Measurements from ENCODE around the gene TMEM258.

The TMEM258 gene

DNA sequence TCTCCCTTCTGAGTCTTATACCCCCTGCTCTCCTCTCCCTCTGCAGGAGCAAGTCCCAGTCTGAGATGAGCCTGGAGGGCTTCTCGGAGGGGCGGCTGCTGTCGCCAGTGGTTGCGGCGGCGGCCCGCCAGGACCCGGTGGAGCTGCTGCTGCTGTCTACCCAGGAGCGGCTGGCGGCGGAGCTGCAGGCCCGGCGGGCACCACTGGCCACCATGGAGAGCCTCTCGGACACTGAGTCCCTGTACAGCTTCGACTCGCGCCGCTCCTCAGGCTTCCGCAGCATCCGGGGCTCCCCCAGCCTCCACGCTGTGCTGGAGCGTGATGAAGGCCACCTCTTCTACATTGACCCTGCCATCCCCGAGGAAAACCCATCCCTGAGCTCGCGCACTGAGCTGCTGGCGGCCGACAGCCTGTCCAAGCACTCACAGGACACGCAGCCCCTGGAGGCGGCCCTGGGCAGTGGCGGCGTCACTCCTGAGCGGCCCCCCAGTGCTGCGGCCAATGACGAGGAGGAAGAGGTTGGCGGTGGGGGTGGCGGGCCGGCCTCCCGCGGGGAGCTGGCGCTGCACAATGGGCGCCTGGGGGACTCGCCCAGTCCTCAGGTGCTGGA lies 48.8 kb downstream of the TMEM258 start:
- Histone ChIP-seq H2AFZ (ENCODE audit: low read depth, low read length) (no peak overlapping the region), H2BK15ac (ENCODE audit: low read depth, poor library complexity, severe bottlenecking) (no peak overlapping the region)

GRCh38 chr11:61742391-61742790 lies 50.0 kb downstream of the TMEM258 start:
- no peak overlapping the region for H3K23ac ChIP-seq (ENCODE audit: low read length in 2 of 2)
- H3K27me3 ChIP-seq (ENCODE audit: control insufficient read depth in 1 of 2, insufficient read depth in 1 of 2, low read length in 2 of 2): no peaks in the 10 kb centered on the region
- H3K9me3 ChIP-seq (ENCODE audit: control insufficient read depth, low read length): no peaks in the 10 kb centered on the region
- no peak overlapping the region for H2AFZ ChIP-seq (ENCODE audit: low read depth, low read length)
- H3K4me1 ChIP-seq (ENCODE audit: control insufficient read depth, insufficient read depth, low read depth, low read length): peaks cover 25% of the 10 kb centered on the region
- H3K4me2 ChIP-seq (ENCODE audit: low read length, poor library complexity, severe bottlenecking): no peak overlapping the region
- H2BK15ac ChIP-seq (ENCODE audit: low read depth, poor library complexity, severe bottlenecking): no peak overlapping the region
- H3K79me1 ChIP-seq (replicated peaks; ENCODE audit: low read length, poor library complexity, severe bottlenecking): no peaks in the 10 kb centered on the region
- H4K8ac ChIP-seq (ENCODE audit: low read length): peak overlapping the region; percentile 87
- no peak overlapping the region for H3K27ac ChIP-seq (ENCODE audit: low read length, poor library complexity, severe bottlenecking)
- no peak overlapping the region for H3K4ac ChIP-seq (ENCODE audit: low read depth in 1 of 2, low read length in 2 of 2)
- H2BK12ac ChIP-seq (ENCODE audit: low read length in 2 of 2): no peak overlapping the region
- DNase-seq: no peak
- no peak overlapping the region for H3K4me3 ChIP-seq (ENCODE audit: insufficient read depth in 1 of 2, low read depth in 1 of 2, low read length in 2 of 2)
- H3K36me3 ChIP-seq (ENCODE audit: control insufficient read depth in 1 of 2, insufficient read depth in 2 of 2, low read depth in 1 of 2, low read length in 2 of 2): peaks cover 14 to 71% of the 10 kb centered on the region in 2 experiments
- WGBS: 34% methylated on average over 4 of the region's 7 CpGs
- H2BK5ac ChIP-seq (ENCODE audit: low read depth, low read length, poor library complexity, severe bottlenecking): no peak overlapping the region
- H2BK120ac ChIP-seq (ENCODE audit: low read depth, low read length): no peak overlapping the region
- no peak overlapping the region for H4K91ac ChIP-seq (ENCODE audit: low read length)
- no peak overlapping the region for H3K9ac ChIP-seq (ENCODE audit: low read length)
- no peak overlapping the region for H3K14ac ChIP-seq (ENCODE audit: low read length in 2 of 2)
- H2AK5ac ChIP-seq (ENCODE audit: low read length, severe bottlenecking): no peak overlapping the region
- peak overlapping the region in 1 of 2 experiments; percentile 4 for H3K18ac ChIP-seq (ENCODE audit: low read depth in 1 of 2, low read length in 2 of 2)

More for the DNA sequence above, 48.8 kb downstream of the TMEM258 start:
- no peak overlapping the region for H3K9ac ChIP-seq (ENCODE audit: low read length)
- H2AK5ac ChIP-seq (ENCODE audit: low read length, severe bottlenecking): no peak overlapping the region
- peaks cover 0 to 8% of the 10 kb centered on the region in 2 experiments for H3K27me3 ChIP-seq (ENCODE audit: control insufficient read depth in 1 of 2, insufficient read depth in 1 of 2, low read length in 2 of 2)
- peaks cover 9 to 59% of the 10 kb centered on the region in 2 experiments for H3K36me3 ChIP-seq (ENCODE audit: control insufficient read depth in 1 of 2, insufficient read depth in 2 of 2, low read depth in 1 of 2, low read length in 2 of 2)
- no peak overlapping the region for H3K27ac ChIP-seq (ENCODE audit: low read length, poor library complexity, severe bottlenecking)
- H2BK12ac ChIP-seq (ENCODE audit: low read length in 2 of 2): no peak overlapping the region
- H2BK120ac ChIP-seq (ENCODE audit: low read depth, low read length): no peak overlapping the region
- no peak overlapping the region for H3K4me3 ChIP-seq (ENCODE audit: insufficient read depth in 1 of 2, low read depth in 1 of 2, low read length in 2 of 2)
- H3K18ac ChIP-seq (ENCODE audit: low read depth in 1 of 2, low read length in 2 of 2): no peak overlapping the region
- no peak overlapping the region for H3K14ac ChIP-seq (ENCODE audit: low read length in 2 of 2)
- no peak overlapping the region for H3K4me2 ChIP-seq (ENCODE audit: low read length, poor library complexity, severe bottlenecking)
- H3K9me3 ChIP-seq (ENCODE audit: control insufficient read depth, low read length): no peaks in the 10 kb centered on the region
- H2BK5ac ChIP-seq (ENCODE audit: low read depth, low read length, poor library complexity, severe bottlenecking): no peak overlapping the region
- 92% methylated on average over 41 of the region's 42 CpGs for WGBS
- no peak for DNase-seq
- no peaks in the 10 kb centered on the region for H3K79me1 ChIP-seq (replicated peaks; ENCODE audit: low read length, poor library complexity, severe bottlenecking)
- H4K91ac ChIP-seq (ENCODE audit: low read length): no peak overlapping the region
- no peak overlapping the region for H3K23ac ChIP-seq (ENCODE audit: low read length in 2 of 2)
- no peak overlapping the region for H4K8ac ChIP-seq (ENCODE audit: low read length)
- H3K4ac ChIP-seq (ENCODE audit: low read depth in 1 of 2, low read length in 2 of 2): no peak overlapping the region
- peaks cover 37% of the 10 kb centered on the region for H3K4me1 ChIP-seq (ENCODE audit: control insufficient read depth, insufficient read depth, low read depth, low read length)

- no peak overlapping the region for H3K27ac ChIP-seq (ENCODE audit: low read length, poor library complexity, severe bottlenecking)
- no peak overlapping the region for H3K4me3 ChIP-seq (ENCODE audit: insufficient read depth in 1 of 2, low read depth in 1 of 2, low read length in 2 of 2)
- H3K14ac ChIP-seq (ENCODE audit: low read length in 2 of 2): no peak overlapping the region
- H3K9ac ChIP-seq (ENCODE audit: low read length): no peak overlapping the region
- 80% methylated on average over 7 of the region's 7 CpGs for WGBS
- no peaks in the 10 kb centered on the region for H3K27me3 ChIP-seq (ENCODE audit: control insufficient read depth in 1 of 2, insufficient read depth in 1 of 2, low read length in 2 of 2)
- H4K91ac ChIP-seq (ENCODE audit: low read length): no peak overlapping the region
- H2BK12ac ChIP-seq (ENCODE audit: low read length in 2 of 2): no peak overlapping the region
- H3K23ac ChIP-seq (ENCODE audit: low read length in 2 of 2): no peak overlapping the region
- H2BK15ac ChIP-seq (ENCODE audit: low read depth, poor library complexity, severe bottlenecking): no peak overlapping the region
- no peaks in the 10 kb centered on the region for H3K79me1 ChIP-seq (replicated peaks; ENCODE audit: low read length, poor library complexity, severe bottlenecking)
- no peak for DNase-seq
- no peak overlapping the region for H2BK5ac ChIP-seq (ENCODE audit: low read depth, low read length, poor library complexity, severe bottlenecking)
- peaks cover 30 to 91% of the 10 kb centered on the region in 2 experiments for H3K36me3 ChIP-seq (ENCODE audit: control insufficient read depth in 1 of 2, insufficient read depth in 2 of 2, low read depth in 1 of 2, low read length in 2 of 2)
- H4K8ac ChIP-seq (ENCODE audit: low read length): no peak overlapping the region
- no peak overlapping the region for H2AK5ac ChIP-seq (ENCODE audit: low read length, severe bottlenecking)
- no peak overlapping the region for H2AFZ ChIP-seq (ENCODE audit: low read depth, low read length)
- H2BK120ac ChIP-seq (ENCODE audit: low read depth, low read length): no peak overlapping the region
- H3K4me2 ChIP-seq (ENCODE audit: low read length, poor library complexity, severe bottlenecking): no peak overlapping the region
- H3K18ac ChIP-seq (ENCODE audit: low read depth in 1 of 2, low read length in 2 of 2): no peak overlapping the region
- no peaks in the 10 kb centered on the region for H3K9me3 ChIP-seq (ENCODE audit: control insufficient read depth, low read length)
- no peak overlapping the region for H3K4ac ChIP-seq (ENCODE audit: low read depth in 1 of 2, low read length in 2 of 2)
- peaks cover 11% of the 10 kb centered on the region for H3K4me1 ChIP-seq (ENCODE audit: control insufficient read depth, insufficient read depth, low read depth, low read length)
Observed at GRCh38 chr11:61739966-61740365, 52.4 kb downstream of the TMEM258 start.

- no peak overlapping the region for H2BK120ac ChIP-seq (ENCODE audit: low read depth, low read length)
- H3K23ac ChIP-seq (ENCODE audit: low read length in 2 of 2): no peak overlapping the region
- H2AFZ ChIP-seq (ENCODE audit: low read depth, low read length): no peak overlapping the region
- peaks cover 6% of the 10 kb centered on the region for H3K4me1 ChIP-seq (ENCODE audit: control insufficient read depth, insufficient read depth, low read depth, low read length)
- 95% methylated on average over 15 of the region's 15 CpGs for WGBS
- no peak overlapping the region for H3K4me3 ChIP-seq (ENCODE audit: insufficient read depth in 1 of 2, low read depth in 1 of 2, low read length in 2 of 2)
- H3K9ac ChIP-seq (ENCODE audit: low read length): no peak overlapping the region
- H3K4ac ChIP-seq (ENCODE audit: low read depth in 1 of 2, low read length in 2 of 2): no peak overlapping the region
- no peak for DNase-seq
- peaks cover 30 to 91% of the 10 kb centered on the region in 2 experiments for H3K36me3 ChIP-seq (ENCODE audit: control insufficient read depth in 1 of 2, insufficient read depth in 2 of 2, low read depth in 1 of 2, low read length in 2 of 2)
- H2BK12ac ChIP-seq (ENCODE audit: low read length in 2 of 2): no peak overlapping the region
- no peak overlapping the region for H3K4me2 ChIP-seq (ENCODE audit: low read length, poor library complexity, severe bottlenecking)
- no peak overlapping the region for H2AK5ac ChIP-seq (ENCODE audit: low read length, severe bottlenecking)
- no peak overlapping the region for H2BK15ac ChIP-seq (ENCODE audit: low read depth, poor library complexity, severe bottlenecking)
- no peaks in the 10 kb centered on the region for H3K27me3 ChIP-seq (ENCODE audit: control insufficient read depth in 1 of 2, insufficient read depth in 1 of 2, low read length in 2 of 2)
- H3K27ac ChIP-seq (ENCODE audit: low read length, poor library complexity, severe bottlenecking): no peak overlapping the region
- H3K14ac ChIP-seq (ENCODE audit: low read length in 2 of 2): no peak overlapping the region
- H3K18ac ChIP-seq (ENCODE audit: low read depth in 1 of 2, low read length in 2 of 2): no peak overlapping the region
- no peak overlapping the region for H2BK5ac ChIP-seq (ENCODE audit: low read depth, low read length, poor library complexity, severe bottlenecking)
- no peaks in the 10 kb centered on the region for H3K9me3 ChIP-seq (ENCODE audit: control insufficient read depth, low read length)
- no peak overlapping the region for H4K8ac ChIP-seq (ENCODE audit: low read length)
- H3K79me1 ChIP-seq (replicated peaks; ENCODE audit: low read length, poor library complexity, severe bottlenecking): no peaks in the 10 kb centered on the region
- H4K91ac ChIP-seq (ENCODE audit: low read length): no peak overlapping the region
Observed at GRCh38 chr11:61739413-61739812, 53.0 kb downstream of the TMEM258 start.
